Dermis microvascular lymphatic vessel endothelial cell (primary cell): ENCODE measurements around the gene SAXO2. TPM values are rescaled to one million over a fixed set of nuclear protein-coding genes. Genes with fewer than 3 reads are reported as not detected.
"Not testable (repeated sequence)": the region's sequence is repeated elsewhere in the genome, so short reads cannot be mapped to it uniquely, and the experiment has no call there.

Experiments used
- DNase-seq, 2 donors: peaks; one replicate each; pipeline versions ENCODE4 v3.0.0 to v3.0.0-alpha.2; 2010; ENCODE audit warnings: low read depth in 2 of 2
- total RNA-seq: library from RNA; depleted of rRNA; stranded (reverse); fragments of >200 nt; gene quantifications from 2 replicates; pipeline ENCODE4 v1.2.1, GENCODE V29; 2014

Gene SAXO2
- total RNA-seq, 1 donor from 2014 or later: 0.26 TPM

- DNase-seq: not testable (repeated sequence)
Measured at GRCh38 chr15:82284381-82284780, 21.8 kb downstream of the SAXO2 start.

GRCh38 chr15:82286475-82286874, 23.9 kb downstream of the SAXO2 start:
- DNase-seq: not testable (repeated sequence)

GRCh38 chr15:82288202-82288601, 25.6 kb downstream of the SAXO2 start:
- not testable (repeated sequence) for DNase-seq

- no peak for DNase-seq
Measured at GRCh38 chr15:82292271-82292670, 29.7 kb downstream of the SAXO2 start.

- DNase-seq: no peak
Measured at GRCh38 chr15:82294061-82294690, 31.6 kb downstream of the SAXO2 start.

- DNase-seq: no peak
Measured at GRCh38 chr15:82297546-82297945, 34.9 kb downstream of the SAXO2 start.

GRCh38 chr15:82298032-82298431, 35.4 kb downstream of the SAXO2 start:
- DNase-seq: no peak

GRCh38 chr15:82298520-82298919, 35.9 kb downstream of the SAXO2 start:
- DNase-seq: no peak

- DNase-seq: not testable (repeated sequence)
Measured at GRCh38 chr15:82299511-82299914, 36.9 kb downstream of the SAXO2 start.

- not testable (repeated sequence) for DNase-seq
Measured at GRCh38 chr15:82300326-82300725, 37.7 kb downstream of the SAXO2 start.

GRCh38 chr15:82300883-82301282, 38.3 kb downstream of the SAXO2 start:
- no peak for DNase-seq

- no peak for DNase-seq
Measured at GRCh38 chr15:82301296-82302016, 38.8 kb downstream of the SAXO2 start.

- no peak for DNase-seq
Measured at GRCh38 chr15:82303956-82304777, 41.5 kb downstream of the SAXO2 start.

GRCh38 chr15:82304778-82305090, 42.1 kb downstream of the SAXO2 start:
- no peak for DNase-seq

GRCh38 chr15:82305621-82306048, 43.0 kb downstream of the SAXO2 start:
- no peak for DNase-seq

- no peak for DNase-seq
Measured at GRCh38 chr15:82306791-82307713, 44.4 kb downstream of the SAXO2 start.

GRCh38 chr15:82307714-82308081, 45.1 kb downstream of the SAXO2 start:
- no peak for DNase-seq

- DNase-seq: no peak
Measured at GRCh38 chr15:82309802-82310201, 47.2 kb downstream of the SAXO2 start.

GRCh38 chr15:82311321-82311720, 48.7 kb downstream of the SAXO2 start:
- DNase-seq: not testable (repeated sequence)

GRCh38 chr15:82312586-82313349, 50.1 kb downstream of the SAXO2 start:
- peak in 1 of 2 donors; percentile 82 for DNase-seq

GRCh38 chr15:82313446-82313845, 50.8 kb downstream of the SAXO2 start:
- DNase-seq: no peak
